AG04450 (cell line): Measurements from ENCODE around the gene SYTL3. TPM values are rescaled to one million over a fixed set of nuclear protein-coding genes. Genes with fewer than 3 reads are reported as not detected.

Source experiments
- CTCF ChIA-PET: fragments of 300-600, 350-600 bp; formaldehyde crosslinking; extraction: SDS; loops from one replicate; lab custom pipeline; 2022; ENCODE audit warnings: antibody characterized with exemption, inconsistent platforms; lab: Charles Lee
- POLR2A ChIA-PET: fragments of 350-600 bp; formaldehyde crosslinking; extraction: SDS; loops from one replicate; lab custom pipeline; 2021; ENCODE audit warnings: antibody characterized with exemption, inconsistent platforms; lab: Yijun Ruan, JAX
- DNase-seq: peaks from one replicate; pipeline ENCODE4 v3.0.0-alpha.2; 2011; ENCODE audit warnings: low read depth, low spot score
- H3K27ac ChIP-seq: one replicate; pipeline ENCODE4 v1.5.1; 2012; ENCODE audit warnings: low read depth, low read length, control low read depth
- H3K27me3 ChIP-seq: one replicate; pipeline ENCODE4 v1.6.0; 2012; ENCODE audit warnings: low read length; ENCODE audit not compliant: control insufficient read depth, insufficient read depth
- H3K4me3 ChIP-seq: 2 replicates; pipeline ENCODE4 v1.5.1; 2011; ENCODE audit warnings: mild to moderate bottlenecking, low read depth, low read length, control low read depth
- H3K9me3 ChIP-seq: 2 replicates; pipeline ENCODE4 v1.5.1; 2012; ENCODE audit warnings: low read length; ENCODE audit not compliant: control insufficient read depth, insufficient read depth
- polyA plus RNA-seq: library from polyadenylated mRNA; depleted of rRNA; stranded (reverse); fragments of >200 nt; gene quantifications from 2 replicates; pipeline ENCODE4 v1.2.3, GENCODE V29; 2011
- TF ChIP-seq, protein P1 (sequence below): IDR thresholded peaks from 2 replicates; pipeline ENCODE4 v1.5.1; 2011; ENCODE audit warnings: low read depth, low read length, control low read depth, inconsistent platforms

Gene SYTL3
- polyA plus RNA-seq, 1 experiment, result 1.6 TPM

DNA sequence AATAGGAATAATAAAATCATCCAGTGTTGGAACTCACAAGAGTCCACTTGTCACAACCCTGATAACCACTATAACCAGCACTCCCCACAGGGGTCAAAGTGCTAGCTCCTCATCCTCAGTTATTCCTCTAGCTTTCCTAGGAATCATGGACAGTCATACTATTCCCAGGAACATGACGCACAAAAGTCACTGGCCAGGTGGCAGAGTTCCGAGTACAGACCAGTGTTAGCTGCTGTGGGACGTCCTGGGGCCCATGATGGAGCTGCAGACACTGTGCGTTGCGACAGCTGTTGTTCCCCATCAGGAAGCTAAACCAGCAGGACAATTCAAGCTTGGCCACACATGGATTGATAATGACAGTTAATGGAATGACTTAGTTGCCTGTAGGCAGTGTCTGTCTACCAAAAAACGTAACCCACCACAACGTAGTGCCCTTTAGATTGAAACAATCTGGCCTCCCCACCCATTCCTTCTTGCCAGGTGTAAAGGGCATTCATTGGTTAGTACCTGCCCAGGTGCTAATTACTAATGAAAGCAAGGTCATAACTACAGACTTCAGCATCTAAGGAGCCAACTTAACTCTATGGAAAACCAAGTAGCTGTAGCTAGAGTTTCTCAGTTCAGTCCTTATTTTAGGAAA, 151.9 kb downstream of the SYTL3 start:
- ChIA-PET CTCF (no interaction called here), POLR2A (no interaction called here)
- DNase-seq, result no peak
- TF ChIP-seq, protein P1, sequence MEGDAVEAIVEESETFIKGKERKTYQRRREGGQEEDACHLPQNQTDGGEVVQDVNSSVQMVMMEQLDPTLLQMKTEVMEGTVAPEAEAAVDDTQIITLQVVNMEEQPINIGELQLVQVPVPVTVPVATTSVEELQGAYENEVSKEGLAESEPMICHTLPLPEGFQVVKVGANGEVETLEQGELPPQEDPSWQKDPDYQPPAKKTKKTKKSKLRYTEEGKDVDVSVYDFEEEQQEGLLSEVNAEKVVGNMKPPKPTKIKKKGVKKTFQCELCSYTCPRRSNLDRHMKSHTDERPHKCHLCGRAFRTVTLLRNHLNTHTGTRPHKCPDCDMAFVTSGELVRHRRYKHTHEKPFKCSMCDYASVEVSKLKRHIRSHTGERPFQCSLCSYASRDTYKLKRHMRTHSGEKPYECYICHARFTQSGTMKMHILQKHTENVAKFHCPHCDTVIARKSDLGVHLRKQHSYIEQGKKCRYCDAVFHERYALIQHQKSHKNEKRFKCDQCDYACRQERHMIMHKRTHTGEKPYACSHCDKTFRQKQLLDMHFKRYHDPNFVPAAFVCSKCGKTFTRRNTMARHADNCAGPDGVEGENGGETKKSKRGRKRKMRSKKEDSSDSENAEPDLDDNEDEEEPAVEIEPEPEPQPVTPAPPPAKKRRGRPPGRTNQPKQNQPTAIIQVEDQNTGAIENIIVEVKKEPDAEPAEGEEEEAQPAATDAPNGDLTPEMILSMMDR, result no peak
- no peaks in the 10 kb centered on the region for H3K27me3 ChIP-seq
- no peak overlapping the region for H3K27ac ChIP-seq
- H3K4me3 ChIP-seq, result no peak overlapping the region
- no peaks in the 10 kb centered on the region for H3K9me3 ChIP-seq

DNA sequence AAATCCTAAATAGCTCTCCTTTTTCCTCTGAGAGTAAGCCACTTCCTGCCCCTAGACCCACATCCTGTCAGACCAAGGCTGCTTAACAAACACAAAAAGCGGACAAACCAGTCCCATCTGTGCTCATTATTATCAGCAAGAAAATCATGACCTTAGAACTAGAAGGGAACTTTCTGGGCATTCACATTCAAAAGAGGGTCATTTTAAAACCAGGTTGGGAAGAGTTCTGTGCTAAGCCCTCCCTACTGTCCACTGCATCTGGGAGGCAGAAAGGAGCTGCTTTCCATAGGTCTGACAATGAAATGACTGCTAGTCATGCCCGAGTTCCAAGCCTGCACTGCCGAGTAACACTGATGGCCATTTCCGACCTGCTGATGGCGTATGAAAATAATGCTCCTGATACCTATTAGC, 153.9 kb downstream of the SYTL3 start:
- POLR2A ChIA-PET, result no interaction called here
- Histone ChIP-seq H3K4me3 (no peak overlapping the region), H3K27me3 (no peaks in the 10 kb centered on the region), H3K27ac (no peak overlapping the region), H3K9me3 (no peaks in the 10 kb centered on the region)
- DNase-seq, result no peak
- CTCF ChIA-PET, result interaction anchor here (1.0 to 1.3 kb wide), 2 partner anchors 100 to 168 kb away, joined by 3 read pairs; no protein-coding TSS in a partner anchor
- TF ChIP-seq, protein P1, result no peak

DNA sequence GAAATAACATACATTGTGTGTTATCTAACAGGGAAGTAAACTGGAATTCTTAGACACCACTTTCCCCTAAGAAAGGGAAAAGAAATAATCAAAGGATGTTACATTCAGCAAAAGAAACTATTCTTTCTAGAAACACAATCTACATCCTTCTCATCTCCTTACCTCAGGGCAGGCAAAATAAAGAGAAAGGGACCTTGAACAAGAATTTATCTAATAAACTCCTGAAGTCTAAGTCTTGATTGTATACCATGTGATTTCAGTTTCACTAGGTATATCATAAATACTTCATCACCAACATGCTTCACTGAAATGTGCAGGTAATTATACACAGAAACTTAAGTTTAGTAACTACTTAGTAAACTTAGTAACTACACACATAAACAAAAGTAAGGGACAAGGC, 154.4 kb downstream of the SYTL3 start:
- no peak overlapping the region for H3K27ac ChIP-seq
- POLR2A ChIA-PET, result no interaction called here
- CTCF ChIA-PET, result interaction anchor here (1.0 to 1.3 kb wide), 2 partner anchors 100 to 168 kb away, joined by 3 read pairs; no protein-coding TSS in a partner anchor
- no peak overlapping the region for H3K4me3 ChIP-seq
- no peaks in the 10 kb centered on the region for H3K27me3 ChIP-seq
- H3K9me3 ChIP-seq, result no peaks in the 10 kb centered on the region
- DNase-seq, result no peak
- TF ChIP-seq, protein P1, result no peak

DNA sequence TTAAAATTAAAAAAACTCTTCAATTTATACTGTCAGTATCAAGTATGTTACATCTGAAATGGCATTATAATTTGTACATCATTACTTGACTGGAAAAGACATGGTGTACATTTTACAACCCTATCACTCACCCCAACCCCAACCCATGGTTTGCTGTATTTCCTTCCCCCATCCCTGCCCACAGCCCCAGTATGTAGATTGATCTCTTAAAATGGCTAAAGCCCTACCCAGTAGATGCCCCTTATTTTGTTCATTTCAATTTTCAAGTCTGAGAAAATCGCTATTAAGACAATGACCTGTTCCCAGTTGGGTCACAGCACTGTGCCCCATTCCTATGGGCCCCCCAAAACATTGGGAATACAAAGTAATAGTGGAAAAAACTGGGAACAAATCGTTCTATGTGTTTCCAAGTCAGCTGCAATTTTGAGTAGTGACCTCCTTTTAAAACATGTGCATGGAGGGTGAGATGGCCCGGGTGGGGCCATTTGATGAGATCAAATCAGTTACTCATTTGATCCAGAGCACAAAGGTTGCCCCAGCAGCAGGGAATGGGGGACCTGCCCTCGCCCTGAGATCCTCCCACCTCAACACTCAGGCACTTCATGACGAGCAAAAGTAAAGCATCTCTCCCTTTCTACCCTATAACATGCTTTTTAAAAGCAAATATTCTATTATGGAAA, 156.0 kb downstream of the SYTL3 start:
- POLR2A ChIA-PET, result interaction anchor here (0.8 kb wide), 1 partner anchor 482 kb away, joined by 10 read pairs; no protein-coding TSS in a partner anchor
- CTCF ChIA-PET, result no interaction called here
- H3K27me3 ChIP-seq, result no peaks in the 10 kb centered on the region
- TF ChIP-seq, protein P1, result no peak
- DNase-seq, result no peak
- H3K27ac ChIP-seq, result no peak overlapping the region
- no peaks in the 10 kb centered on the region for H3K9me3 ChIP-seq
- H3K4me3 ChIP-seq, result no peak overlapping the region
